Endothelial cell of umbilical vein (primary cell): ENCODE results near the gene CTDSPL.
A peak's percentile ranks its signal among the peaks of the same experiment; 100 is the strongest.

ENCODE experiments used
- EZH2 ChIP-seq: IDR thresholded peaks from 2 replicates; pipeline ENCODE4 v1.6.1; 2012; ENCODE audit warnings: borderline replicate concordance, low read depth, mild to moderate bottlenecking, moderate library complexity, low read length, inconsistent platforms; ENCODE audit not compliant: severe bottlenecking
- FOS ChIP-seq: IDR thresholded peaks from 2 replicates; pipeline ENCODE4 v1.6.1; 2011; ENCODE audit warnings: mild to moderate bottlenecking, low read length, moderate library complexity, borderline replicate concordance; ENCODE audit not compliant: insufficient read depth
- JUN ChIP-seq: IDR thresholded peaks from 2 replicates; pipeline ENCODE4 v1.6.1; 2011; ENCODE audit warnings: borderline replicate concordance, low read depth; ENCODE audit not compliant: insufficient read length, insufficient read depth
- MYC ChIP-seq: IDR thresholded peaks from one replicate; pipeline ENCODE4 v1.6.1; 2011; ENCODE audit warnings: mild to moderate bottlenecking, low read depth, low read length
- POLR2A ChIP-seq: IDR thresholded peaks from 2 replicates; pipeline ENCODE4 v1.6.1; 2012; ENCODE audit warnings: low read depth, mild to moderate bottlenecking, control low read depth, low read length
- POLR2AphosphoS5 ChIP-seq: IDR thresholded peaks from 2 replicates; pipeline ENCODE4 v1.6.1; 2012; ENCODE audit warnings: low read depth, mild to moderate bottlenecking, control low read depth, low read length, moderate library complexity; ENCODE audit not compliant: insufficient read depth
- TF ChIP-seq, protein P1 (sequence below), 2 donors: IDR thresholded peaks; 1 replicate in 1 of 2; 2 replicates in 1 of 2; pipeline ENCODE4 v1.5.1; 2011; ENCODE audit warnings: low read length in 2 of 2, mild to moderate bottlenecking in 2 of 2, moderate library complexity in 2 of 2, control low read depth in 1 of 2, inconsistent platforms in 1 of 2, low read depth in 1 of 2; ENCODE audit not compliant: insufficient read depth in 1 of 2; ENCODE audit errors: extremely low read depth in 1 of 2
- TF ChIP-seq, protein P2 (sequence below): IDR thresholded peaks from 2 replicates; pipeline ENCODE4 v1.6.1; 2011; ENCODE audit not compliant: insufficient read depth, insufficient read length

DNA sequence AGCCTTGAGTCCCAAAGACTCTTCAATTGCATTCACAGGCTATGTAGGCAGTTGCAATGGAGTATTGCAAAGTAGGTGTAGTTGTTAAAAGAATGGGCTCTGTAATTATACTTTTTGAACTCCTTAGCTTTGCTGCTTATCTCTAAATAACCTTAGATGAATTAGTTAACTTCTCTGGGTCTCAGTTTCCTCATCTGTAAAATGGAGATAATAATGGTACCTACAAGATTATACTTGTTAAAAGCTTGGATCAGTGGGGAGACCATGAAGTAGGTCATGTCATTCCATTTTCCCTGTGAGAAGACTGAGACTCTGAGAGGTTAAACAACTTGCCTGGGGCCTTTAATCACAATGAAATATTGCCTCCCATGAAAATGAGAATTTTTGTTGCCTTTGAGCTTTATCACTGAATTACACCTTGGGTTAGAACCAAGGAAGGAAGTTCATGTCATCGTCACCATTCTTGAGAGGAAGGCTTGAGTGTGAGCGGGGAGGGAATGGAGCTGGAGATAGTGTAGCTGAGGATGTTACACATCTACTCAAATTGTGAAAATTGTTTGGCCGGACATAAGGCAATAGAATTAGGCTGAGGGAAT, 38.1 kb downstream of the CTDSPL start:
- TF ChIP-seq, protein P1, sequence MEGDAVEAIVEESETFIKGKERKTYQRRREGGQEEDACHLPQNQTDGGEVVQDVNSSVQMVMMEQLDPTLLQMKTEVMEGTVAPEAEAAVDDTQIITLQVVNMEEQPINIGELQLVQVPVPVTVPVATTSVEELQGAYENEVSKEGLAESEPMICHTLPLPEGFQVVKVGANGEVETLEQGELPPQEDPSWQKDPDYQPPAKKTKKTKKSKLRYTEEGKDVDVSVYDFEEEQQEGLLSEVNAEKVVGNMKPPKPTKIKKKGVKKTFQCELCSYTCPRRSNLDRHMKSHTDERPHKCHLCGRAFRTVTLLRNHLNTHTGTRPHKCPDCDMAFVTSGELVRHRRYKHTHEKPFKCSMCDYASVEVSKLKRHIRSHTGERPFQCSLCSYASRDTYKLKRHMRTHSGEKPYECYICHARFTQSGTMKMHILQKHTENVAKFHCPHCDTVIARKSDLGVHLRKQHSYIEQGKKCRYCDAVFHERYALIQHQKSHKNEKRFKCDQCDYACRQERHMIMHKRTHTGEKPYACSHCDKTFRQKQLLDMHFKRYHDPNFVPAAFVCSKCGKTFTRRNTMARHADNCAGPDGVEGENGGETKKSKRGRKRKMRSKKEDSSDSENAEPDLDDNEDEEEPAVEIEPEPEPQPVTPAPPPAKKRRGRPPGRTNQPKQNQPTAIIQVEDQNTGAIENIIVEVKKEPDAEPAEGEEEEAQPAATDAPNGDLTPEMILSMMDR (IDR thresholded peaks at IDR 0.05; ENCODE audit: extremely low read depth in 1 of 2, insufficient read depth in 1 of 2, low read depth in 1 of 2, low read length in 2 of 2) = no peak
- TF ChIP-seq EZH2 (no peak), POLR2AphosphoS5 (peak; percentile 55), POLR2A (no peak), FOS (no peak), MYC (no peak), JUN (peak; percentile 47)
- TF ChIP-seq, protein P2, sequence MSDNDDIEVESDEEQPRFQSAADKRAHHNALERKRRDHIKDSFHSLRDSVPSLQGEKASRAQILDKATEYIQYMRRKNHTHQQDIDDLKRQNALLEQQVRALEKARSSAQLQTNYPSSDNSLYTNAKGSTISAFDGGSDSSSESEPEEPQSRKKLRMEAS = no peak
